Right forelimb (tissue), 1 donor: ENCODE results near the gene PCYT2.
A peak's percentile ranks its signal among the peaks of the same experiment; 100 is the strongest.

Source experiments
- DNase-seq: peaks from one replicate; pipeline ENCODE4 v3.0.0-alpha.2; 2018

PCYT2 gene

GRCh38 chr17:81899514-81900166 is 11.6 kb downstream of the PCYT2 start:
- DNase-seq, result no peak

GRCh38 chr17:81898885-81899284 is 12.3 kb downstream of the PCYT2 start:
- DNase-seq, result no peak

GRCh38 chr17:81898029-81898866 is 13.0 kb downstream of the PCYT2 start:
- DNase-seq, result no peak

GRCh38 chr17:81895400-81895799 is 15.8 kb downstream of the PCYT2 start:
- no peak for DNase-seq

- no peak for DNase-seq
These were observed 20.0 kb downstream of the PCYT2 start for GRCh38 chr17:81891303-81891552.

GRCh38 chr17:81890447-81891302 is 20.5 kb downstream of the PCYT2 start:
- no peak for DNase-seq

GRCh38 chr17:81889602-81890001 is 21.6 kb downstream of the PCYT2 start:
- DNase-seq, result no peak

- DNase-seq, result no peak
These were observed 22.1 kb downstream of the PCYT2 start for GRCh38 chr17:81888988-81889595.

GRCh38 chr17:81888105-81888987 is 22.9 kb downstream of the PCYT2 start:
- DNase-seq, result no peak

- DNase-seq, result no peak
These were observed 25.2 kb downstream of the PCYT2 start for GRCh38 chr17:81885869-81886548.

GRCh38 chr17:81885454-81885853 is 25.7 kb downstream of the PCYT2 start:
- no peak for DNase-seq

- DNase-seq, result no peak
These were observed 26.2 kb downstream of the PCYT2 start for GRCh38 chr17:81884968-81885367.

GRCh38 chr17:81884520-81884919 is 26.7 kb downstream of the PCYT2 start:
- DNase-seq, result no peak

GRCh38 chr17:81879121-81879520 is 32.1 kb downstream of the PCYT2 start:
- no peak for DNase-seq

GRCh38 chr17:81878294-81878693 is 32.9 kb downstream of the PCYT2 start:
- no peak for DNase-seq

- no peak for DNase-seq
These were observed 33.6 kb downstream of the PCYT2 start for GRCh38 chr17:81877569-81877968.

- DNase-seq, result peak; percentile 94
These were observed 39.6 kb downstream of the PCYT2 start for GRCh38 chr17:81871387-81872230.

GRCh38 chr17:81870981-81871386 is 40.2 kb downstream of the PCYT2 start, which contains the start of gene ARHGDIA:
Gene ARHGDIA, minus strand, starts transcription at chr17:81871337. Its CDS starts 1,407 bp downstream, at chr17:81869930.
- DNase-seq, result no peak

- peak; percentile 69 for DNase-seq
These were observed 40.8 kb downstream of the PCYT2 start for GRCh38 chr17:81870131-81870980.
